GM18507 (cell line): ENCODE measurements around the gene FAM184B.
"Not testable (repeated sequence)": the region's sequence is repeated elsewhere in the genome, so short reads cannot be mapped to it uniquely, and the experiment has no call there.

Experiments used
- DNase-seq: peaks from one replicate; pipeline ENCODE4 v3.0.0; 2011; ENCODE audit warnings: low read depth; ENCODE audit not compliant: insufficient read length; ENCODE audit errors: extremely low spot score
- FAIRE-seq: peaks from 2 replicates; lab custom pipeline; 2011; peaks lifted over from hg19 to GRCh38; lab: Jason Lieb, UNC

The FAM184B gene

DNA sequence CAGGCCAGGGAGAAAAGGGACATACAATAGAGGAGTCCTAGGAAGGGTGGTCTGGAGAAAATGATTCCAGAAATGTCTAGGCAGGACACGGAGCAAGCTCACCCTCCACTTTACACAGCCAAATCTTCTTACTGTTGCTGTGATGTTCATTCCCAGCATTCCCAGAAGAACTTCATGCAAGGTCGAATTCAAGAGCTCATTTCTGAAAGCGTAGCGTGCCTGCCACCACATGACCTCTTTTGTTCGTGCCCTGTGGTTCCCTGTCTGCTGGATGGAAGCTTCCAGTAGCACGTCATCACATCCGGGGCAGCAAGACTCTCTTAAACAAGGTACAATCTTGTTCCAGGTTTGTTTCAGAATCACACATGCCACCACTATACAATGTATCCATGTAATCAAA lies 57.8 kb downstream of the FAM184B start:
- FAIRE-seq (no peak), DNase-seq (no peak)

DNA sequence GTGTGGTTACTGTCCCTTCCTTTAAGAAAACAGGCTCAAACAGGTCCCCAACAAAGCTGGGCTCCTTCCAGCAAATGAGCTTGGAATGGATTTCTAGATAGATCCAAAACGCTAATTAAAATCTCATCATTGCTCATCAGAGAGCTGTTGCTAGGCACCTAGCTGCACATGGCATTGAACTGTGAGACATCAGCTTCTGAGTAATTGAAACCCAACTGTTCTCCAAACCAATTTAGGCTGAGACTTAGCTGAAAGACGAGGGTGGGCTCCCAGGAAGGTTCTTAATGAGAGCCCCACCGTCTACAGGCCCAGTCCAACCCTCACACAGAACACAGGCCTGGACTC lies 59.1 kb downstream of the FAM184B start:
- FAIRE-seq = no peak
- DNase-seq = no peak

DNA sequence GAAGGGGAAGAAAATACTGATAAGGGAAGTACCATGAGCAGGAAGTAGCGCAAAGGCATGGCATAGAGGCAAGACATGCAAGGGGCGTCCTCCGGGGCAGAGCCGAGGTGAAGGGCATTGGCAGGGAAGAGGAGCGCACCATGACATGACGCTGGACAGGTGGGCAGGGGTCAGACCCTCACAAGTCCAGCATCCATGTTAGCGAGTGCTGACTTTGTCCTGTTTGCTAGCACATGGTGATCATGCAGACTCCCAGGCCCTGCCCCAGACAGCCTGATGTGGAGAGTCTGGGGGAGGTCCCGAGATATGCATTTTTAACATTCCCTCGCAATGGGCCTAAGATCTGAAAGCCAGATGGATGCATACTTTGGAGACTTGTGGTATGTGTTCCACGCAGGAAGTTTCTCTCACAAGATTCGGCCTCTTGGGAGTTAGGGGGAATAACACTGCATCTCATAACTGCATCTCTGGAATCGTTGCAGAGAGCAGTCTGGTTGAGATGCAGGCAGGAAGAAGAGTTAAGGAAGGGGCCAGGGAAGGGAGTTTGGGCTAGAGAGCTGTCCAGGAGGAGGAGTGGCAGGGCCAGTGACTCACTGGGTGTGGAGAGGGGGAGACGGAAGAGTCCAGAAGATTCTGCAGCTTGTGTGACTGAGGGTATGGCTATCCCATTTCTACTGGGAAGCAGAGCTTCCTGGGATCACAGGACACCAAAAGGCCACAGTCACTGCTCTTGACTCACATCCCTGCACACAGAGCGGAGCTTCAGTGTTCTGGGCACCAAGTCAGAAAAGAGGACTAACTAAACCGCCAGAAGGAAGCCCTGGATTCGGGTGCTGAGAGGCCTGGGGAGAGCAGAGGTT lies 59.7 kb downstream of the FAM184B start:
- FAIRE-seq (no peak), DNase-seq (no peak)

DNA sequence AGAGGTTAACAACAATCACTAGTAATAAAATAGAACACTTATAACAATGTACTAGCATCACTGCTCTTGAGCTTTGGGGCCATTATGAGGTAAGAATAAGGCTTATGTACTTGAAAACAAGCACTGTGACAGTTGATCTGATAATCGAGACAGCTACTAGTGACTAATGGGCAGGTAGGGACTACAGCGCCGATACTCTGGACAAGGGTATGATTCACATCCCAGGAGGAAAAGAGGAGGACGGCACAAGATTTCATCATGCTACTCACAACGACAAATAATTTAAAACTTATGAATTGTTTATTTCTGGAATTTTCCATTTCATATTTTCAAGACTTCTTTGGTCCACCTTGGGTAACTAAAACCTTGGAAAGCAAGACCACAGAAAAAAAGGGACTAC lies 62.3 kb downstream of the FAM184B start:
- DNase-seq = no peak
- no peak for FAIRE-seq

DNA sequence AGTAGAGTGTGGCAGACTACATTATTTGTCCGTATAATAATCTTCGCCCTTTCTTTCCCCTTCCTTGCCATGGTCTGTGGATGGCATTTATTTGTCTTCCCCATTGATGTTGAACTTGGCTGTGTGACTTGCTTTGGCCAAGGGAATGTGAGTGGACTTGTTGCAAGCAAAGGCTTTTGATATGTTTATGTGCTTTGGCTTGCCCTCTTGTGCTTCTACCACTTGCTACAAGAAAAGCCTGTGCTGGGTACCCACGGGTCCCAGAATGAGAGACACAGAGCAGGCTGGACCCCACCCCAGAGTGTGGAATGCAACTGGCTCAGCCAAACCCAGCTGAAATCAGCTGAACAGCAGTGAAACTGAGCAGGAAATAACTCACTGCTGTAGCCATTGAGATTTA lies 63.0 kb downstream of the FAM184B start:
- no peak for DNase-seq
- FAIRE-seq = no peak

DNA sequence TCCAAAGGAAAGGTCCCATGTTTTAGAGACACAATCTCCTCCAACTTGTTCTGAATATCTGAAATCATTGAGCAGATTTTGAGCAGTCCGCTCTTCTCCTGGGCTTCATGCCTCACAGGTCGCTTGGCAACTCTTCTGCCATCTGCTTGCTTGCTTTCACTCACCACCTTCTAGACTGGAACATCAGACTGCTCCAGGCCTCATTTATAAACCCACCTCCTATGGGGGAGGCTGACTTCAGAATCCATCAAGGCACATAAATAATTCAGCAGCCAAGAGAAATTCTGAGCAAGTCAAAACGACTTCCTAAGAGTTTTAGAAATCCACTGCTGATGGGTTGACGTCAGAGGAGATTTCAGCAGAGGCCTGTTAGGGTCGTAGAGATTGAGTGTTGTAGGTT lies 64.1 kb downstream of the FAM184B start:
- FAIRE-seq = no peak
- no peak for DNase-seq

DNA sequence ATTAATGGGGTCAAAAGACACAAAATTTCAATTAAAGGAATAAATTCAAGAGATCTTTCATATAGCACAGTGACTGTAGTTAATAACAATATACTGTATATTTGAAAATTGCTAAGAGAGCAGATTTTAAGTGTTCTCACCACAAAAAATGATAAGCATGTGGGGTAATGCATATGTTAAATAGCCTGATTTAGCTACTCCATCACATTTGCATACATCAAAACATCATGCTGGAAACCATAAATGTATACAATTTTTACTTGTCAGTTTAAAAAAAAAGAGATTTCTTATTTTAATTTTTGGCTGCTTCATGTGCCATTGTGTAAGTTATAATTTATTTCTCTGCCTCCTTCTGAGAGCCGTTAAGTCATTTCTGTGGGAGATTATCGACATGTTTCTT lies 65.9 kb downstream of the FAM184B start:
- FAIRE-seq = no peak
- no peak for DNase-seq

DNA sequence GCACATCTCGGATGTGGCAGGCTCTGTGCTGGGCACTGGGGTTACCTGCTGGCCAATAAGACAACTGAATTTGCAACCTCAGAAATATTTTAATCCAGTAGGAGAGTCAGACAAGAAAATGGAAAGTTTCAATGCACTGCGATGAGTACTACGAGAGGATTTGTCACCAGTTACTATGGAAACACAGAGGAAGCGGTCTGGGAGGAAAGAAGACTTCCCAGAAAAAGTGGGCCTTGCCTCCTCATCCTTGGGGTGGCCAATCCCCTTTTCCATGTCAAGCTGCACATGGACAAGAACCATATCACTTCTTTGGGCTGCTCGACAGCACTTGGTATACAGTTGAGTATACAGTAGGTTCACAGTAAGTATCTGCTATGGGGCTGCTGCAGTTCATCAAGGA lies 67.6 kb downstream of the FAM184B start:
- DNase-seq (no peak), FAIRE-seq (no peak)

DNA sequence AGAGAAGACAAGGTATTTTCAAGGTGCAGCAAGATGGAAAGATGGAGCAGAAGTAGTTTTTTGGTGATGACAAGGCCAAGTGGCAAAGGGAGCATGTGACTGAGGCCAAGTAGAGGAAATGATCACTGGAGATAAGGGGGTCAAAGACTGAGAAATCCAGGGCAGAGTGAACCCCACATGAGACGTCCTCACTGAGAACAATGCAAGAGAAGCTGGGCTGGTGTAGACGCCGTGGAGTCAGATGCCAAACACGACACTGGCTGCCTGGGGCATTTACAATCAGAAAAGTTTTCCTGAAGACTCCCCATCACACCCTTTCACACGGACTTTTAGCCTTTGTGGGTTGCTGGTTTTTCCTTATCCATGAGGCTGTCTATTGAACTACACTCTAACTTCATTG lies 69.3 kb downstream of the FAM184B start:
- FAIRE-seq = no peak
- DNase-seq = no peak

DNA sequence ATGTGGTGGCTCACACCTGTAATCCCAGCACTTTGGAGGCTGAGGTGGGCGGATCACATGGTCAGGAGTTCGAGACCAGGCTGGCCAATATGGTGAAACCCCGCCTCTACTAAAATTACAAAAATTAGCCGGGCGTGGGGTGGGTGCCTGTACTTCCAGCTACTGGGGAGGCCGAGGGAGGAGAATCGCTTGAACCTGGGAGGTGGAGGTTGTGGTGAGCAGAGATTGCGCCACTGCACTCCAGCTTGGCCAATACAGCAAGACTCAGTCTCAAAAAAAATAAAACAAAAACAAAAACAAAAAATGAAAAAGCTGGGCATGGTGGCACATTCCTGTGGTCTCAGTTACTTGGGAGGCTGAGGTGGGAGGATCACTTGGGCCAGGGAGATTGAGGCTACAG lies 70.2 kb downstream of the FAM184B start:
- DNase-seq, FAIRE-seq: not testable (repeated sequence)

DNA sequence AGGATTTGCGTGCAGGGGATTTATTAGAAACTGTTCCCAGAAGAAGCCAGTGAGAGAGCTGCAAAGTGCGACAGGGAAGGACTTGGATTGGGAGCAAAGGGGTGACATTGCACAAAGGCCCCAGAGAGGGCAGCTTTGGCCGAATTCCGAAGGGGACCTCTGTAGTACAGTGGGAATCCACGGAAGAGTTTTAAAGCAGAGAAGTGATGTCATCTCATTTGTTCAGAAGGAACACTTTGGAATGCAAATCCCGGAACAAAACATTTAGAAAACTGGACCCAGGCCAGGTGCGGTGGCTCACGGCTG lies 71.7 kb downstream of the FAM184B start:
- DNase-seq = no peak
- no peak for FAIRE-seq

DNA sequence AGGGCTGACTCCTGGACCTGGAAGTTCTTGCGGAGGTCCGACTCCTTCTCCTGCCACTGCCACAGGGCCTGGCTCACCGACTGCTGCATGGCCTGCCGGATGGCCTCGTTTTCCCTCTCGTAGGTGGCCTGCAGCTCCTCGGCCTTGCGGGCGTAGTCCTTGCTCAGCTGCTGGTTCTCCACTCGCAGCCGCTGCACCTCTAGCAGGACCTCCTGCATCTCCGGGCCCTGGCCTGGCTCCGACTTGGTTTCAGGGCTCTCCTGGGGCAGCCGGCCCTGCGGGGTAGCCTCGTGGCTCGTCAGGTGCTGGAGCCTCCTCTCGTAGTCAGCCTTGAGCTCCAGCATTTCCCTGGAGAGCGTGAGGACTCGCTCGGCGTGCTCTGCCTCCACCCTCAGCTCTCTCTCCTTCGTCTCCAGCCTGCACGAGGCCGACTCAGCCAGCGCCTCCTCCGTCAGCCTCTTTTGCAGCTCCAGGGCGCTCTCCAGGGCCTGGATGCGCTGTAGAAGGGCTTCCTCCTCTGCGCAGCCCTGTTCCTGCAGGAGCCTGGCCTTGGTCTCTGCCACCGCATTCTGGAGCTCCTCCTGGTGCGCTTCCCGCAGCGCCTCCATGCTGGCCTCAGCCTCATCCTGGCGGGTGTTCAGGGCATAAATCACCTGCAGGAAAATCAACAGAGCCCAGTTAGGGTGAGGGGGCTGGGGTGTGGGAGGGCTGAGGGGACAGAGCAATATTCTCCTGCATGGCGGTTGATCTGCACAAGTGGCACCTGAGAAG lies 72.2 kb downstream of the FAM184B start:
- DNase-seq (no peak), FAIRE-seq (no peak)

DNA sequence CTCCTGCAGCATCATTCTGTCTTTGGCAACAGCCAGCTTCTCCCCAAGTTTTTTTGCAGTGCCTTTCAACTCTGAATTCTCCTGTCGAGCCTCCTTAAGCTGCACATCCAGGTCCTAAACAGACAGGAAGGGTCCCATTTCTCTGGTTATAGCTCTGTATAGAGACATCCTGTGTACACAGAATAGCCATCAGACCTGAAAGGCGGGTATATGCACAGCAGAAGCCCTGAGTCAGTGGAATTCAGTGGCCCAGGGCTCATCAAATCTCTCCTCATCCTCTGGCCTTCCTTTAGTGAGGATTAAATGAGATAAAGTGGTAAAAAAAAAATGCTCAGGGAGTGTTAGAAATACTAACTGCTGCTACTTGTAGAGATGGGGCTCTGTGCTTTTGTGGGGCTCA lies 73.8 kb downstream of the FAM184B start:
- FAIRE-seq = no peak
- DNase-seq = no peak

DNA sequence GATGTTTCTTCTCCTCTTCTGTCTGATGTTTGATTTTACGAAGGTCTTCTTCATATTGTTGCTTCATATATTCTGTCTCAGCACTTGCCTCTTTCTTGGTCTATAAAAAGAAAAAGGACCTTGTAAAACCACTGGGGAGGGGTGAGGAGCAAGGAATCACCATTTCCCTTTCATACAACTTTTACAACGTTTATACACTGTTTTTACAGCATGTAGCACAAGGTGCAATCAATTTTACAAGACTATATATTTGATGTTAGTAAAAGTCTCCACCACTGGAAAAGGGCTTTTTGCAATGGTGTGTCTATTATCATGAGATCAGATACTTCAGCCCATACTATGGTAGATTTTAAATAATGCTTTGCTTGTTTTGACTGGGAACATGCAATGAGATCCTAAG lies 76.3 kb downstream of the FAM184B start:
- FAIRE-seq (no peak), DNase-seq (no peak)

DNA sequence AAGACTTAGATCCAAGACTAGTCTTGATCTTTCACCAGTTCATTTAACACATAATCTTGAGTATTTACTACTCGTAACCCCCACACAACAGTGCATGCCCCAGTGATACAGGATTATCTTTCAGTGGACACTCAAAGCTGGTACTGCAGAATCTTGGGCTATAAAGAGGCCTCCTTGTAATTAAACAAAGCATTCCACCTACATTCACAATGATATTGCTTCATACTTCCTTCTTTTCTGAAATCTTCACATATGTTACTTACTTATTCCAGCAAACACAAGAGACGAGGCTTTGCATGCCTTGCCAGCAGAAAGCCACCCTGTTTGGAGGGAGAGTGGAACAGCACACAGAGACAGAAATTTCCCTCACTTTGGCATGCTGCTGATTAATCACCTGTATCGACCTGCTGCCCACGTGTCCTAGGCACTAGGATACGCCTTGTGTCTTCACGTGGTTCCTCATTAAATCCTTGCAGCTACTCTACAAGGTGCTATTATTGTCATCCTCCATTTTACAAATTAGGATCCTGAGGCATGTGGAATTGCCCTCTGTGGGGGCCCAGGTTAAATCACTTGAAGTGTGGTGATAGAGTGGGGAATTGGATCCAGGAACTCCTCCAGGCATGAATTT lies 77.3 kb downstream of the FAM184B start:
- FAIRE-seq (no peak), DNase-seq (no peak)

DNA sequence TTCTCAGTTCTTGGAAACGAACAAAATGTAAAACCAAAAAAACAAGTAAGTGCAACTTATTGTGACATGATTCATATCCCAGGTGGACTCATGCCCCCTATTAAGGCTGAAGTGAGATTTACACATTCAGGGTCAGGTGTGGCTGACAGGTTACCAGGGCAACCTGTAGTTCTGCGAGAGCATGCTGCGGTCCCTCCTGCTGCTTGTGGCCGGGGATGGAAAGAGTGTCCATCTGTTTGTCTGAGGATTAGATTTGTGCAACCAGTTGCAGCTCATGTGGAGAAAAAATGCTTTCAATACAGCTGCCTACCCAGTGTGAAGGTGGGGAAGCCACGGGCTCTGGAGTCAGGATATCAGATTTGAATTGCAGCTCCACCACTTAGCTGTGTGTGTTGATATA lies 78.8 kb downstream of the FAM184B start:
- DNase-seq (no peak), FAIRE-seq (no peak)

DNA sequence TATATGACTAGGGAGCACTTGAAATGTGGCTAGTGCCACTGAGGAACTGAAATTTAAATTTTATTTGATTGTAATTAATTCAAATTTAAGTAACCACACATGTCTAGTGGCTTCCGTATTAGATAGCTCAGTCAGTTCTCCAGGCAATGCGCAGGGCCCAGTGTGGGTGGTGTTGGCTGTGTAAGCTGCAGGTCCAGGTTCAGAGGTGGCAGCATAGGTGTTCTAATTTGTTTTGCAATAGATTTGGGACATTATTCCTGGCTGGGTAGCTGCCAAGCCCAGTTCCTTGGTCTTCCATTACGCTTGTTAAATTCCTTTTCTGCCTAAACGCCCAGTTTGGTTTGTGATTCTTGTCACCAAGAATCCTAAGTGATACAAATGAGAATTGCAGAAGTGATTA lies 79.5 kb downstream of the FAM184B start:
- no peak for DNase-seq
- FAIRE-seq = no peak

DNA sequence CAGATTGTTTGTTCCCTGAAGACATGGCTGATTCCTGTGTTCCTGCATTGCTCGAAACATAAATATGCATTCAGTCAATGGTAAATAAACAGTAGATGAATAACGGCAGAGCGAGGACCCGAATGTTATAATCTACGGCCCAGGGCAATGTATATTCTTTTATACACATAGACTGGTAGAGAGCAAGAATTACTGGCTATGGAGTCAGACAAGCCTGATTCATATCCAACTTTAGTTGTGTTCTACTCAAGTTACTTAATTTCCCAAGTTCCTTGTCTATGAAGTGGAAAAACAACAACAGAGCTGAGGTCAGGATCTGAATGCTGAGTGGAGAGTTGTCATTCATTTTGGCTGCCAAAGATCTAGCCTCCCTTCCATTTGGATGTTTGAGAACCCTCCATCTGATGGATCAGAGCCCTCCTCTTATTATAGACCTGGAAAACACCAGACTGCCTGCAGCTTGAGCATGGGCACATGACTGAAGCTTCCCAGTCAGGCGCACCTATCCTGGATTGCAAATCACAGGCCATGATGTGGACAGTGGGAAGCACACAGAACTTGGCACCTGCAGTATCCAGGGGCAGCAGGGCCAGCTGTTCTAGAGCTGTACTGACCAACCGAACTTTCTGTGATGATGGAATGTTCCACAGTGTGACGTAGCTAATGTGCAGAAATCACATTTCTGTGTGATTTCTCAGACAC lies 80.1 kb downstream of the FAM184B start:
- FAIRE-seq (no peak), DNase-seq (no peak)

DNA sequence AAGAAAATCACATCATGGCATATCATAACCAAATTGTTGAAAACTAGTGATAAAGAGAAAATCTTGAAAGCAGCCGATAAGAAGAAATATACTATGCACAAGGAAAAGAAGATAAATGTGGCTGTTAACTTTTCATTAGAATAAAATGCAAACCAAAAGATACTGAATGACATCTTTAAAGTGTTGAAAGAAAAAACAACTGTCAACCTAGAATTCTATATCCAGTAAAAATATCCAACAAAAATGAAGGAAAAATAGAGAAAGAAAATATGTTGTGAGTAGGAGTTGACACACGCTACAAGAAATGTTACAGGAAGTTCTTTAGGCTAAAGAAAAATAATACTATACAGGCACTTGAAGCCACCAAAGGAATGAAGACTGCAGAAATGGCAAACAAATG lies 82.0 kb downstream of the FAM184B start:
- FAIRE-seq = no peak

DNA sequence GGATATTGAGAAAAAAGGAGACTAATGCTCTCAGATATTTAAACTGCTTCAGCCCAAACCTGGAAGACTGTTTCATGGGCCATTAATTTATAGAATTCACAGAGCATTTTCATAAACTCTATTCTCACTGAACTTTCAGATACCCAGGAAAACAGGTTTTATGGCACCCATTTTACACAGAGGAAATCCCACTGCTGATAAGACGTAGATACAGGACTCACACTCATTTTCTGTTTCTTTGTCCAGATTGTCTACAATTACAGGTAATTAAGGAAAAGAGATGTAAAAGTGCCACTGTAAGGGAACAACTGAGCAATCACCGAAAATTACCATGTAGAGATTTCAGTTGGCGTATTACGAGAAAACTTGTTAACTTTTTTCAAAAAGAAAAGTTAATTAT lies 83.3 kb downstream of the FAM184B start:
- no peak for DNase-seq
- no peak for FAIRE-seq

More for the DNA sequence above, 82.0 kb downstream of the FAM184B start:
- DNase-seq = no peak
